GM12873 (cell line): ENCODE measurements around the gene TACR1.

Experiments used
- CTCF ChIP-seq: IDR thresholded peaks from 2 replicates; pipeline ENCODE4 v1.5.1; 2012; ENCODE audit warnings: low read depth, mild to moderate bottlenecking, moderate library complexity, low read length, control low read depth; ENCODE audit not compliant: insufficient read depth; ENCODE audit errors: missing control alignments

The TACR1 gene

GRCh38 chr2:75226617-75227016 lies 27.3 kb upstream of the TACR1 start:
- no peak for TF ChIP-seq CTCF

- no peak for TF ChIP-seq CTCF
Observed at GRCh38 chr2:75226099-75226498, 26.8 kb upstream of the TACR1 start.

GRCh38 chr2:75224636-75225094 lies 25.3 kb upstream of the TACR1 start:
- no peak for TF ChIP-seq CTCF

GRCh38 chr2:75222527-75222926 lies 23.2 kb upstream of the TACR1 start:
- TF ChIP-seq CTCF, result no peak

- TF ChIP-seq CTCF, result no peak
Observed at GRCh38 chr2:75221862-75222261, 22.5 kb upstream of the TACR1 start.

- no peak for TF ChIP-seq CTCF
Observed at GRCh38 chr2:75211266-75211770, 12.0 kb upstream of the TACR1 start.

GRCh38 chr2:75210409-75210808 lies 11.1 kb upstream of the TACR1 start:
- no peak for TF ChIP-seq CTCF
